ENCODE measurements around the gene SH3D19. TPM values are rescaled to one million over a fixed set of nuclear protein-coding genes. Genes with fewer than 3 reads are reported as not detected.

SH3D19 gene, protein sequence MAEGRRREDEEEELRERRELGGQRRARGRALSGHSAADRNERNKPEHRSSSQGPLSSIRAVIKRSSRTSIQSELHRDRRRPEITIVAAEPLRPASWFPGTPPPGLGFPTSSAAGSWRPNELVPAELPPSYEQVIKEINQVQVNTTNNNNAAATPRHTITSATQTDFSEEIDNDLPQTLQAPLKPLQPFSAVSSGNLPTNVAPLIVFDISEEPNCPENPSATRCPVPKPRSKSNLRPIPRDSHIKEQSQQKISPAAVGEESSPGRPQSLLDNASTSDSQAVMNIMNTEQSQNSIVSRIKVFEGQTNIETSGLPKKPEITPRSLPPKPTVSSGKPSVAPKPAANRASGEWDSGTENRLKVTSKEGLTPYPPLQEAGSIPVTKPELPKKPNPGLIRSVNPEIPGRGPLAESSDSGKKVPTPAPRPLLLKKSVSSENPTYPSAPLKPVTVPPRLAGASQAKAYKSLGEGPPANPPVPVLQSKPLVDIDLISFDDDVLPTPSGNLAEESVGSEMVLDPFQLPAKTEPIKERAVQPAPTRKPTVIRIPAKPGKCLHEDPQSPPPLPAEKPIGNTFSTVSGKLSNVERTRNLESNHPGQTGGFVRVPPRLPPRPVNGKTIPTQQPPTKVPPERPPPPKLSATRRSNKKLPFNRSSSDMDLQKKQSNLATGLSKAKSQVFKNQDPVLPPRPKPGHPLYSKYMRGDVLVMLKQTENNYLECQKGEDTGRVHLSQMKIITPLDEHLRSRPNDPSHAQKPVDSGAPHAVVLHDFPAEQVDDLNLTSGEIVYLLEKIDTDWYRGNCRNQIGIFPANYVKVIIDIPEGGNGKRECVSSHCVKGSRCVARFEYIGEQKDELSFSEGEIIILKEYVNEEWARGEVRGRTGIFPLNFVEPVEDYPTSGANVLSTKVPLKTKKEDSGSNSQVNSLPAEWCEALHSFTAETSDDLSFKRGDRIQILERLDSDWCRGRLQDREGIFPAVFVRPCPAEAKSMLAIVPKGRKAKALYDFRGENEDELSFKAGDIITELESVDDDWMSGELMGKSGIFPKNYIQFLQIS
- 43.5 and 46.6 TPM in 2 replicates for total RNA-seq

- H3K4me3 ChIP-seq (ENCODE audit: low read depth, low read length) = peak within 1 kb of the TSS; percentile 68
- peak; percentile 45 for DNase-seq (ENCODE audit: low read depth)
- TF ChIP-seq, protein P1, sequence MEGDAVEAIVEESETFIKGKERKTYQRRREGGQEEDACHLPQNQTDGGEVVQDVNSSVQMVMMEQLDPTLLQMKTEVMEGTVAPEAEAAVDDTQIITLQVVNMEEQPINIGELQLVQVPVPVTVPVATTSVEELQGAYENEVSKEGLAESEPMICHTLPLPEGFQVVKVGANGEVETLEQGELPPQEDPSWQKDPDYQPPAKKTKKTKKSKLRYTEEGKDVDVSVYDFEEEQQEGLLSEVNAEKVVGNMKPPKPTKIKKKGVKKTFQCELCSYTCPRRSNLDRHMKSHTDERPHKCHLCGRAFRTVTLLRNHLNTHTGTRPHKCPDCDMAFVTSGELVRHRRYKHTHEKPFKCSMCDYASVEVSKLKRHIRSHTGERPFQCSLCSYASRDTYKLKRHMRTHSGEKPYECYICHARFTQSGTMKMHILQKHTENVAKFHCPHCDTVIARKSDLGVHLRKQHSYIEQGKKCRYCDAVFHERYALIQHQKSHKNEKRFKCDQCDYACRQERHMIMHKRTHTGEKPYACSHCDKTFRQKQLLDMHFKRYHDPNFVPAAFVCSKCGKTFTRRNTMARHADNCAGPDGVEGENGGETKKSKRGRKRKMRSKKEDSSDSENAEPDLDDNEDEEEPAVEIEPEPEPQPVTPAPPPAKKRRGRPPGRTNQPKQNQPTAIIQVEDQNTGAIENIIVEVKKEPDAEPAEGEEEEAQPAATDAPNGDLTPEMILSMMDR (IDR thresholded peaks at IDR 0.05; ENCODE audit: insufficient read depth, low read depth, low read length) = no peak
Measured at GRCh38 chr4:151325111-151325948, at the start of gene SH3D19. SH3D19 (minus strand) TSS chr4:151325605; CDS start chr4:151325352, 253 bp downstream.

GRCh38 chr4:151362404-151363164, 37.2 kb upstream of the SH3D19 start:
- H3K4me3 ChIP-seq (ENCODE audit: low read depth, low read length) = no peak overlapping the region
- DNase-seq (ENCODE audit: low read depth) = peak; percentile 79
- TF ChIP-seq, protein P1 (IDR thresholded peaks at IDR 0.05; ENCODE audit: insufficient read depth, low read depth, low read length) = peak; percentile 100

- TF ChIP-seq, protein P1 (IDR thresholded peaks at IDR 0.05; ENCODE audit: insufficient read depth, low read depth, low read length) = no peak
- H3K4me3 ChIP-seq (ENCODE audit: low read depth, low read length) = no peak overlapping the region
- DNase-seq (ENCODE audit: low read depth) = no peak
Measured at GRCh38 chr4:151361966-151362365, 36.6 kb upstream of the SH3D19 start.

- no peak for DNase-seq (ENCODE audit: low read depth)
- TF ChIP-seq, protein P1 (IDR thresholded peaks at IDR 0.05; ENCODE audit: insufficient read depth, low read depth, low read length) = no peak
- H3K4me3 ChIP-seq (ENCODE audit: low read depth, low read length) = no peak overlapping the region
Measured at GRCh38 chr4:151361126-151361525, 35.7 kb upstream of the SH3D19 start.

- no peak overlapping the region for H3K4me3 ChIP-seq (ENCODE audit: low read depth, low read length)
- no peak for DNase-seq (ENCODE audit: low read depth)
- TF ChIP-seq, protein P1 (IDR thresholded peaks at IDR 0.05; ENCODE audit: insufficient read depth, low read depth, low read length) = no peak
Measured at GRCh38 chr4:151359576-151359975, 34.2 kb upstream of the SH3D19 start.

Measured in fibroblast of villous mesenchyme (primary cell).